Measurements from ENCODE around the gene SETBP1.

SETBP1 gene

DNA sequence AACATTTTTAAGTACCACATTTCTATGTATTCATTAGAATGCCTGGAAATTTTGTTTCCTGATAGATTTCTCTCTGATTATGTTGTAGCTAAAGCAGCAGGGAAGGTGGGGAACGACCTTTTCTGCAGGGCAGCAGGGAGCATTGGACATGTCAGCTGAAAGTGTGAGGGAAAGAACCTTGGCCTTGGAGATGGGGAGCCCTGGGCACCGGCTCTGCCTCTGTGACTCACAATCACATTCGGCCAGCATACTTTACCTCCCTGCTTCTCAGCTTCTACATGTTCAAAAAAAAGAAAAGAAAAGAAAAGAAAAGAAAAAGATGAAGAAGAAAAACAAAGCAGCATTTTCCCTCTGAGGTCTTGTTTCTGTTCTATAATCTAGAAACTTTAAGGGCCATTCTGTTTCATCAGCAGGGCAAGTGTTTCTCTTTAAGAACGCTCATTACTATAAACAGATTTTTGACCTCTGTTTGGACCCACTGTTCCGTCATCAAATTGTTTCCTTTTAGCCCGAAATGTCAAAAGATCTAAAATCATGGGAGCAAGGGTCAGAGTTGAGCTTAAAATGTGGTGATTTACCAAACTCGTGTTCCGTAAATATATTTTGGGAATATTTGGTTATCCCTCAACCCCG lies 27.9 kb downstream of the SETBP1 start:
- no peak overlapping the region for H3K4me3 ChIP-seq (ENCODE audit: low read depth, low read length)
- TF ChIP-seq MYC (IDR thresholded peaks at IDR 0.05; ENCODE audit: low read depth, low read length) (no peak), POLR2A (IDR thresholded peaks at IDR 0.05; ENCODE audit: extremely low read depth, insufficient read length) (no peak)
- TF ChIP-seq, protein P1, sequence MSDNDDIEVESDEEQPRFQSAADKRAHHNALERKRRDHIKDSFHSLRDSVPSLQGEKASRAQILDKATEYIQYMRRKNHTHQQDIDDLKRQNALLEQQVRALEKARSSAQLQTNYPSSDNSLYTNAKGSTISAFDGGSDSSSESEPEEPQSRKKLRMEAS (IDR thresholded peaks at IDR 0.05; ENCODE audit: low read depth, low read length), result no peak
- TF ChIP-seq, protein P2, sequence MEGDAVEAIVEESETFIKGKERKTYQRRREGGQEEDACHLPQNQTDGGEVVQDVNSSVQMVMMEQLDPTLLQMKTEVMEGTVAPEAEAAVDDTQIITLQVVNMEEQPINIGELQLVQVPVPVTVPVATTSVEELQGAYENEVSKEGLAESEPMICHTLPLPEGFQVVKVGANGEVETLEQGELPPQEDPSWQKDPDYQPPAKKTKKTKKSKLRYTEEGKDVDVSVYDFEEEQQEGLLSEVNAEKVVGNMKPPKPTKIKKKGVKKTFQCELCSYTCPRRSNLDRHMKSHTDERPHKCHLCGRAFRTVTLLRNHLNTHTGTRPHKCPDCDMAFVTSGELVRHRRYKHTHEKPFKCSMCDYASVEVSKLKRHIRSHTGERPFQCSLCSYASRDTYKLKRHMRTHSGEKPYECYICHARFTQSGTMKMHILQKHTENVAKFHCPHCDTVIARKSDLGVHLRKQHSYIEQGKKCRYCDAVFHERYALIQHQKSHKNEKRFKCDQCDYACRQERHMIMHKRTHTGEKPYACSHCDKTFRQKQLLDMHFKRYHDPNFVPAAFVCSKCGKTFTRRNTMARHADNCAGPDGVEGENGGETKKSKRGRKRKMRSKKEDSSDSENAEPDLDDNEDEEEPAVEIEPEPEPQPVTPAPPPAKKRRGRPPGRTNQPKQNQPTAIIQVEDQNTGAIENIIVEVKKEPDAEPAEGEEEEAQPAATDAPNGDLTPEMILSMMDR (IDR thresholded peaks at IDR 0.05; ENCODE audit: low read depth, low read length), result no peak
- DNase-seq (ENCODE audit: low read depth), result no peak

DNA sequence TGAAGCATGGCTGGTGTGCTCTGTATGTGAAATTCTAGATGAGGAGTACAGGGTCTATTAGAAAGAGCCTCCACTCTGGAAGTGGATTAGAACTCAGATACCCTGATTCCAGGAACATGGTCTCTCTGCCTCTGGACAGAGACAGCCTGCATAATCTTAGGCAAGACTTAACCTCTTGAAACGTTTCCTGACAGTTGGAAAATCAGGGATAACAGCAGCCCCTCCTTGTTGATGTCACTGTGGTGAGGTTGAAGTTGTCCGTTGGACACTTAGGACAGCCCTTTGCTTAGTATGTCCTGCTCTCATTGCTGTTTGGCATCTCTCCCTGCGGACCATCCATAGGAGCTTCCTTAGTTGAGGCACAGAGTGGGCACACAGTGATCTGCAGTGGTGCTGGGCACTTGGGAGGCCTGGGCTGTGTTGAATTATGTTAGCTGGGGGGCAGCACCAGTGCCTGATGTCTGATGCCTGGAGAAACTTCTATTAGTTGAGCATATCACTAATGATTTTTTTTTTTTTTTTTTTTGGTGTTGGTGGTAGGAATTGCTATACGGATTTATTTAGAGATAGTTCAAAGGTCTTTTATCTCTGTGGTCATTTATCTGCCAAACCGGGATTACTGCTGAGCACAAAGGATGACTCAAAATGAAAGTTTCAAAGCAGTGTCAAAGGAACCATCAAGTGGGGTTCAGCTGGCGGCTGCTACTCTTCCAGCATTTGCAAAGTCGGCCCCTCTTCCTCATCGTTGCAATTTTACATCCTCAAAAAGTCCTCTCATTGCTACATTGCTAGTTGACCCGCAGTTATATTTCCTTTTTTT lies 28.8 kb downstream of the SETBP1 start:
- TF ChIP-seq, protein P1 (IDR thresholded peaks at IDR 0.05; ENCODE audit: low read depth, low read length), result no peak
- TF ChIP-seq, protein P2 (IDR thresholded peaks at IDR 0.05; ENCODE audit: low read depth, low read length), result no peak
- TF ChIP-seq POLR2A (IDR thresholded peaks at IDR 0.05; ENCODE audit: extremely low read depth, insufficient read length) (no peak), MYC (IDR thresholded peaks at IDR 0.05; ENCODE audit: low read depth, low read length) (no peak)
- H3K4me3 ChIP-seq (ENCODE audit: low read depth, low read length), result no peak overlapping the region
- no peak for DNase-seq (ENCODE audit: low read depth)

DNA sequence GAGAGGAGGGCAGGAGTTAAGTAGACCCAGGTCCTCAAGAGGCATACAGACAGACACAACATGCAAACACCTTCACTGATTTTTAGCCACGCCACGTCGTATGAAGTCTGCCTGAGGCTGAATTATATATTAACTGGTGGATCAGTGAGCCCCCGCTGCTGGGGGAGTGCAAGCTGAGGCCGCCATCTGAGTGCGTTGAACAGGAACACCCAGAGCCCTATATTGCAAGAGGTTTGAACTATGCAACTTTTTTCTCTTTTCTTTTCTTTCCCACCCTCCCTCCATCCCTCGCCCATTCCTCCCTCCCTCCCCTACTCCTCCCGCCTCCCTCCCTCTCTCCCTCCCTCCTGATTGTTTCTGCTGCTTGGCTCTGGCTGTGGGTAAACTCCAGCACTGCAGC lies 30.2 kb downstream of the SETBP1 start:
- H3K4me3 ChIP-seq (ENCODE audit: low read depth, low read length), result no peak overlapping the region
- TF ChIP-seq, protein P2 (IDR thresholded peaks at IDR 0.05; ENCODE audit: low read depth, low read length), result no peak
- no peak for TF ChIP-seq MYC (IDR thresholded peaks at IDR 0.05; ENCODE audit: low read depth, low read length)
- TF ChIP-seq POLR2A (IDR thresholded peaks at IDR 0.05; ENCODE audit: extremely low read depth, insufficient read length), result no peak
- TF ChIP-seq, protein P1 (IDR thresholded peaks at IDR 0.05; ENCODE audit: low read depth, low read length), result no peak
- no peak for DNase-seq (ENCODE audit: low read depth)

DNA sequence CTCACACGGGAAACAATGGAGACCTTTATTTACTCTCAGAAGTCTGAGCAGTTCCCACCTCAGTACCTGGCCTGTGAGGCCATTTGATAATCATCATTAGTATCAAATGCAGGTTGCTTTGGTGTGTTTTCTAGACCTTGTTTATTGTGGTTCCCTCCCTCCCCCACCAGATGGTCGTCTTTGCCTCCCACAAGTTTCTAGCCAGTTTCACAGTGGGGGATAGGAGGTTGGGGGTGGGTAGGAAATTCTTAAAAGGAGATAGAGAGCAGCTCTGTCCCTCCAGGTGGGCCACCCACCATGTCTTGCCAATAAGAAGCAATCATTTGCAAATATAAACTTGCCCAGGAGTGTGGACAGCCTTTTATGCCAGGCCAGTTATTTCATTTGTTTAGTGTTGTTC lies 31.3 kb downstream of the SETBP1 start:
- no peak overlapping the region for H3K4me3 ChIP-seq (ENCODE audit: low read depth, low read length)
- TF ChIP-seq POLR2A (IDR thresholded peaks at IDR 0.05; ENCODE audit: extremely low read depth, insufficient read length) (no peak), MYC (IDR thresholded peaks at IDR 0.05; ENCODE audit: low read depth, low read length) (no peak)
- TF ChIP-seq, protein P1 (IDR thresholded peaks at IDR 0.05; ENCODE audit: low read depth, low read length), result no peak
- TF ChIP-seq, protein P2 (IDR thresholded peaks at IDR 0.05; ENCODE audit: low read depth, low read length), result no peak
- no peak for DNase-seq (ENCODE audit: low read depth)

DNA sequence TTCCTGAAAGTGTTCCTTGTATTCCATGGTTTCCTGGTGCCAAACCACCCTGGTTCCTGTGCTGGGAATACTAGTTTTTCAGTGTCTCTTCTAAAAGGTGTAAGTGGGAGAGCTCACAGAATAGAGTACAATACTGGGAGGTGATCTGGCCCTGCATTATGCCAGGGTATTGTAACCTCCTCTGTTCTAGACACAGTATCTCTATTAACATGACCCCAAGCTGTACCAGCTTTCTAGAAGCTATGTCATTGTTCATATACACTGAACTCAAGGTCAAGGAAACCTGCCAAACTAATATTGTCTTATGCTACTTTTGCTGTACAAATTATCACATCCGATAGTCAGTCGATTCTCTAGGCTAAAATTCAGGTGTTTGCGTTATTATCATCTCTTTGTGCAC lies 32.7 kb downstream of the SETBP1 start:
- no peak overlapping the region for H3K4me3 ChIP-seq (ENCODE audit: low read depth, low read length)
- TF ChIP-seq POLR2A (IDR thresholded peaks at IDR 0.05; ENCODE audit: extremely low read depth, insufficient read length), result no peak
- TF ChIP-seq, protein P1 (IDR thresholded peaks at IDR 0.05; ENCODE audit: low read depth, low read length), result no peak
- TF ChIP-seq, protein P2 (IDR thresholded peaks at IDR 0.05; ENCODE audit: low read depth, low read length), result no peak
- no peak for TF ChIP-seq MYC (IDR thresholded peaks at IDR 0.05; ENCODE audit: low read depth, low read length)
- no peak for DNase-seq (ENCODE audit: low read depth)

Data from NB4 (cell line).